ENCODE data around the gene TYW3. TPM values are rescaled to one million over a fixed set of nuclear protein-coding genes. Genes with fewer than 3 reads are reported as not detected.

The TYW3 gene
- 10 to 100 TPM; 18.5 to 19.0 TPM for total RNA-seq

- Mint-ChIP-seq H3K9me3 (no peaks in the 10 kb centered on the region), H3K27me3 (no peaks in the 10 kb centered on the region), H3K27ac (peak within 1 kb of the TSS; percentile 99), H3K4me3 (peak within 1 kb of the TSS; percentile 97), H3K4me1 (peaks cover 31% of the 10 kb centered on the region), H3K36me3 (ENCODE audit: low read depth) (peaks cover 21% of the 10 kb centered on the region)
- ChIA-PET POLR2A (interaction anchor here (0.6 kb wide), 1 partner anchor 18 kb away, joined by 10 read pairs; no protein-coding TSS in a partner anchor), CTCF (interaction anchor here (0.7 to 2.1 kb wide), 10 partner anchors 8 to 32 kb away, joined by 3 to 6 read pairs (median 4); no protein-coding TSS in a partner anchor)
- peak; percentile 88 for DNase-seq
Measured at GRCh38 chr1:74732960-74733603, at the start of gene TYW3, which contains the start of gene CRYZ. Gene TYW3 (plus strand): TSS chr1:74733152. CDS start chr1:74733245, 93 bp downstream. Gene CRYZ (minus strand): TSS chr1:74733050. CDS start chr1:74724821, 8,229 bp downstream.

- no peak overlapping the region for H3K4me3 Mint-ChIP-seq
- ChIA-PET POLR2A (no interaction called here), CTCF (no interaction called here)
- no peaks in the 10 kb centered on the region for H3K36me3 Mint-ChIP-seq (ENCODE audit: low read depth)
- H3K9me3 Mint-ChIP-seq: no peaks in the 10 kb centered on the region
- H3K4me1 Mint-ChIP-seq: peaks cover 2% of the 10 kb centered on the region
- H3K27me3 Mint-ChIP-seq: peaks cover 7% of the 10 kb centered on the region
- DNase-seq: no peak
- H3K27ac Mint-ChIP-seq: no peak overlapping the region
Measured at GRCh38 chr1:74683656-74684055, 49.3 kb upstream of the TYW3 start.

GRCh38 chr1:74684301-74684700 is 48.7 kb upstream of the TYW3 start:
- DNase-seq: no peak
- H3K4me1 Mint-ChIP-seq: peaks cover 2% of the 10 kb centered on the region
- H3K27me3 Mint-ChIP-seq: peaks cover 7% of the 10 kb centered on the region
- CTCF ChIA-PET: no interaction called here
- H3K9me3 Mint-ChIP-seq: no peaks in the 10 kb centered on the region
- no peak overlapping the region for H3K4me3 Mint-ChIP-seq
- H3K36me3 Mint-ChIP-seq (ENCODE audit: low read depth): no peaks in the 10 kb centered on the region
- POLR2A ChIA-PET: no interaction called here
- no peak overlapping the region for H3K27ac Mint-ChIP-seq

GRCh38 chr1:74686928-74687327 is 46.0 kb upstream of the TYW3 start:
- Mint-ChIP-seq H3K4me3 (no peak overlapping the region), H3K9me3 (no peaks in the 10 kb centered on the region), H3K27ac (no peak overlapping the region), H3K36me3 (ENCODE audit: low read depth) (no peaks in the 10 kb centered on the region), H3K4me1 (no peaks in the 10 kb centered on the region), H3K27me3 (peaks cover 5% of the 10 kb centered on the region)
- DNase-seq: no peak
- ChIA-PET POLR2A (no interaction called here), CTCF (interaction anchor here (0.5 kb wide), 1 partner anchor 12 kb away, joined by 3 read pairs; no protein-coding TSS in a partner anchor)

- no peak overlapping the region for H3K4me3 Mint-ChIP-seq
- peak; percentile 60 for DNase-seq
- H3K4me1 Mint-ChIP-seq: no peaks in the 10 kb centered on the region
- CTCF ChIA-PET: interaction anchor here (0.9 to 1.3 kb wide), 2 partner anchors 25 to 78 kb away, joined by 3 read pairs; no protein-coding TSS in a partner anchor
- no peaks in the 10 kb centered on the region for H3K9me3 Mint-ChIP-seq
- peaks cover 3% of the 10 kb centered on the region for H3K27me3 Mint-ChIP-seq
- no peak overlapping the region for H3K27ac Mint-ChIP-seq
- no peaks in the 10 kb centered on the region for H3K36me3 Mint-ChIP-seq (ENCODE audit: low read depth)
- POLR2A ChIA-PET: no interaction called here
Measured at GRCh38 chr1:74689621-74690363, 43.2 kb upstream of the TYW3 start.

- Mint-ChIP-seq H3K9me3 (no peaks in the 10 kb centered on the region), H3K36me3 (ENCODE audit: low read depth) (no peaks in the 10 kb centered on the region), H3K27me3 (no peaks in the 10 kb centered on the region), H3K27ac (no peak overlapping the region), H3K4me3 (no peak overlapping the region), H3K4me1 (no peaks in the 10 kb centered on the region)
- ChIA-PET POLR2A (no interaction called here), CTCF (interaction anchor here (0.9 to 1.3 kb wide), 2 partner anchors 25 to 78 kb away, joined by 3 read pairs; no protein-coding TSS in a partner anchor)
- DNase-seq: no peak
Measured at GRCh38 chr1:74690364-74690696, 42.6 kb upstream of the TYW3 start.

- H3K4me1 Mint-ChIP-seq: no peaks in the 10 kb centered on the region
- no peak overlapping the region for H3K4me3 Mint-ChIP-seq
- ChIA-PET CTCF (interaction anchor here (0.9 kb wide), 1 partner anchor 24 kb away, joined by 3 read pairs; no protein-coding TSS in a partner anchor), POLR2A (no interaction called here)
- no peaks in the 10 kb centered on the region for H3K27me3 Mint-ChIP-seq
- H3K27ac Mint-ChIP-seq: no peak overlapping the region
- H3K36me3 Mint-ChIP-seq (ENCODE audit: low read depth): no peaks in the 10 kb centered on the region
- H3K9me3 Mint-ChIP-seq: no peaks in the 10 kb centered on the region
- DNase-seq: no peak
Measured at GRCh38 chr1:74690909-74691308, 42.0 kb upstream of the TYW3 start.

- Mint-ChIP-seq H3K4me1 (no peaks in the 10 kb centered on the region), H3K36me3 (ENCODE audit: low read depth) (no peaks in the 10 kb centered on the region), H3K9me3 (no peaks in the 10 kb centered on the region), H3K27ac (no peak overlapping the region), H3K27me3 (no peaks in the 10 kb centered on the region), H3K4me3 (no peak overlapping the region)
- POLR2A ChIA-PET: no interaction called here
- CTCF ChIA-PET: no interaction called here
- DNase-seq: no peak
Measured at GRCh38 chr1:74693473-74693872, 39.5 kb upstream of the TYW3 start.

GRCh38 chr1:74697832-74698231 is 35.1 kb upstream of the TYW3 start:
- Mint-ChIP-seq H3K36me3 (ENCODE audit: low read depth) (peaks cover 6% of the 10 kb centered on the region), H3K9me3 (no peaks in the 10 kb centered on the region), H3K27me3 (no peaks in the 10 kb centered on the region), H3K4me3 (no peak overlapping the region), H3K27ac (no peak overlapping the region), H3K4me1 (peaks cover 2% of the 10 kb centered on the region)
- DNase-seq: no peak
- CTCF ChIA-PET: interaction anchor here (0.6 kb wide), 1 partner anchor 205 kb away, joined by 3 read pairs; no protein-coding TSS in a partner anchor
- POLR2A ChIA-PET: no interaction called here

- H3K36me3 Mint-ChIP-seq (ENCODE audit: low read depth): peaks cover 12% of the 10 kb centered on the region
- ChIA-PET CTCF (no interaction called here), POLR2A (no interaction called here)
- H3K27ac Mint-ChIP-seq: no peak overlapping the region
- DNase-seq: no peak
- peaks cover 8% of the 10 kb centered on the region for H3K4me1 Mint-ChIP-seq
- no peaks in the 10 kb centered on the region for H3K27me3 Mint-ChIP-seq
- no peak overlapping the region for H3K4me3 Mint-ChIP-seq
- H3K9me3 Mint-ChIP-seq: no peaks in the 10 kb centered on the region
Measured at GRCh38 chr1:74699331-74699730, 33.6 kb upstream of the TYW3 start.

GRCh38 chr1:74703386-74704182 is 29.4 kb upstream of the TYW3 start:
- Mint-ChIP-seq H3K4me1 (peaks cover 11% of the 10 kb centered on the region), H3K4me3 (no peak overlapping the region), H3K9me3 (no peaks in the 10 kb centered on the region), H3K36me3 (ENCODE audit: low read depth) (peaks cover 30% of the 10 kb centered on the region), H3K27me3 (no peaks in the 10 kb centered on the region), H3K27ac (no peak overlapping the region)
- POLR2A ChIA-PET: interaction anchor here (0.7 kb wide), 1 partner anchor 19 kb away, joined by 4 read pairs; no protein-coding TSS in a partner anchor
- CTCF ChIA-PET: interaction anchor here (0.6 kb wide), 1 partner anchor 28 kb away, joined by 3 read pairs; no protein-coding TSS in a partner anchor
- DNase-seq: no peak

GRCh38 chr1:74712881-74713280 is 20.1 kb upstream of the TYW3 start:
- ChIA-PET POLR2A (no interaction called here), CTCF (no interaction called here)
- peaks cover 3% of the 10 kb centered on the region for H3K4me1 Mint-ChIP-seq
- H3K4me3 Mint-ChIP-seq: no peak overlapping the region
- H3K9me3 Mint-ChIP-seq: no peaks in the 10 kb centered on the region
- no peaks in the 10 kb centered on the region for H3K27me3 Mint-ChIP-seq
- no peak overlapping the region for H3K27ac Mint-ChIP-seq
- peaks cover 16% of the 10 kb centered on the region for H3K36me3 Mint-ChIP-seq (ENCODE audit: low read depth)
- no peak for DNase-seq

GRCh38 chr1:74713849-74714248 is 19.1 kb upstream of the TYW3 start:
- Mint-ChIP-seq H3K4me1 (no peaks in the 10 kb centered on the region), H3K4me3 (no peak overlapping the region), H3K27me3 (no peaks in the 10 kb centered on the region), H3K9me3 (no peaks in the 10 kb centered on the region), H3K36me3 (ENCODE audit: low read depth) (peaks cover 13% of the 10 kb centered on the region), H3K27ac (peak overlapping the region; percentile 31)
- ChIA-PET POLR2A (no interaction called here), CTCF (interaction anchor here (0.6 to 1.8 kb wide), 2 partner anchors 20 to 360 kb away, joined by 3 to 5 read pairs; no protein-coding TSS in a partner anchor)
- DNase-seq: no peak
